ENCODE measurements around the gene CRY2. TPM values are rescaled to one million over a fixed set of nuclear protein-coding genes. Genes with fewer than 3 reads are reported as not detected.

Gene CRY2
- polyA plus RNA-seq, 1 donor (not counting 4 experiments of a cell fraction or from before 2014, with no cell fraction given), result 7.9 TPM

DNA sequence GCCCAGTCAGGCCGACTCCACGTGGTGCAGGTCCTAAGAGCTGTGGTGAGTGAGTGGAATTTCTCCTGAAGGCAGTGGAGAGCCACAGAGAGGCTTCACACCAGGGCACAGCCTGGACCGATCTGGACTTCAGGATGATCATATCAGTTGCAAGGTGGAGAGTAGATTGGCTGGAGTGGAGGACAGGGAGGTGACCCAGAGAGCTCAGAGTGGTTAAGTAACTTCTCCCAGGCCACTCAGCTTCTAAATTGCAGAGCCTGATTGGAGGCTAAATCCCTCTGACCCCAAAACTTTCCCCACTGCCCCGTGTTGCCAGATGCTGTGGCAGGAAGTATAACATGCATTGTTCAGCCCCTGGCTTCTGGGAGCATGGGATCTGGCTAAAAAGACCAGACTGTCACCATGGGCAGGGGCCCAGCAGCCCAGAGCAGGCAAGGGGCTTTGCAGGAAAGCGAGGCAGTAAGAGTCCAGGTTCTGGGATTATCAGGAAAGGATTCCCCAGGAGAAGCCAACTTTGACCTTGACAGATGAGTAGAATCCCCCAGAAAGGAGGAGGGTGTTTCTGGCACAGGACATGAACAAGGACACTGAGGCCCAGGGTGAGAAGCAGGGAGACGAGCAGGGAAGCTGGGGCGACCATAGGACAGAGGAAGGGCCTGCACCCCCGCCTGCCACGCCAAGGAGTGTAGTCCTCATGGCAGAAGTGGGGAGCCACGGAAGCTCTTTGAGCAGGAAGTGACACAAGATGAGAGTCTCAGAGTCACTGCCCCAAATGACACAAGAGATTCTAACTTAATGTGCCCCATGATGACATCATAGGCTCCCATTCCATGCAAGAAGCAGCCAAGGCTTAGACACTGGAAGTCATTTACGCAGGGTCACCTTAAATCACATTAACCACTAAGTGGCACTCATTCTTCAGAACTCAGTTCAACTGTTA lies 37.5 kb upstream of the CRY2 start:
- TF ChIP-seq, protein P1, sequence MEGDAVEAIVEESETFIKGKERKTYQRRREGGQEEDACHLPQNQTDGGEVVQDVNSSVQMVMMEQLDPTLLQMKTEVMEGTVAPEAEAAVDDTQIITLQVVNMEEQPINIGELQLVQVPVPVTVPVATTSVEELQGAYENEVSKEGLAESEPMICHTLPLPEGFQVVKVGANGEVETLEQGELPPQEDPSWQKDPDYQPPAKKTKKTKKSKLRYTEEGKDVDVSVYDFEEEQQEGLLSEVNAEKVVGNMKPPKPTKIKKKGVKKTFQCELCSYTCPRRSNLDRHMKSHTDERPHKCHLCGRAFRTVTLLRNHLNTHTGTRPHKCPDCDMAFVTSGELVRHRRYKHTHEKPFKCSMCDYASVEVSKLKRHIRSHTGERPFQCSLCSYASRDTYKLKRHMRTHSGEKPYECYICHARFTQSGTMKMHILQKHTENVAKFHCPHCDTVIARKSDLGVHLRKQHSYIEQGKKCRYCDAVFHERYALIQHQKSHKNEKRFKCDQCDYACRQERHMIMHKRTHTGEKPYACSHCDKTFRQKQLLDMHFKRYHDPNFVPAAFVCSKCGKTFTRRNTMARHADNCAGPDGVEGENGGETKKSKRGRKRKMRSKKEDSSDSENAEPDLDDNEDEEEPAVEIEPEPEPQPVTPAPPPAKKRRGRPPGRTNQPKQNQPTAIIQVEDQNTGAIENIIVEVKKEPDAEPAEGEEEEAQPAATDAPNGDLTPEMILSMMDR (optimal IDR thresholded peaks at IDR 0.05 in 1 of 3, IDR thresholded peaks at IDR 0.05 in 1 of 3, conservative IDR thresholded peaks at IDR 0.05 in 1 of 3; ENCODE audit: extremely low read depth in 1 of 3, insufficient read depth in 2 of 3, low read length in 3 of 3), result no peak
- TF ChIP-seq EZH2 (IDR thresholded peaks at IDR 0.05; ENCODE audit: low read length), result no peak
- H3K36me3 ChIP-seq (ENCODE audit: control insufficient read depth in 2 of 2, extremely low read depth in 1 of 2, insufficient read depth in 2 of 2, low read length in 2 of 2), result peaks cover 17 to 18% of the 10 kb centered on the region in 2 experiments
- H4K20me1 ChIP-seq (ENCODE audit: control insufficient read depth, extremely low read depth, insufficient read depth, low read length), result peaks cover 4% of the 10 kb centered on the region
- dilution Hi-C loops (cut with MboI; ENCODE audit: extremely low pct_ligation_motif_present, low sequenced_read_pairs), result no loop called here
- H3K9ac ChIP-seq (ENCODE audit: control insufficient read depth, extremely low read depth, insufficient read depth, low read length), result no peak overlapping the region
- H3K79me2 ChIP-seq (ENCODE audit: control insufficient read depth, insufficient read depth, low read length), result peaks cover 27% of the 10 kb centered on the region
- H2AFZ ChIP-seq (ENCODE audit: control insufficient read depth, low read length), result no peak overlapping the region
- no peak overlapping the region for H3K27ac ChIP-seq (ENCODE audit: control insufficient read depth, insufficient read depth, low read length)
- no peak overlapping the region for H3K4me3 ChIP-seq (ENCODE audit: control insufficient read depth in 2 of 3, extremely low read depth in 1 of 3, insufficient read depth in 2 of 3, low read depth in 1 of 3, low read length in 3 of 3)
- DNase-seq (ENCODE audit: low read depth, low spot score), result no peak
- FAIRE-seq, result no peak
- H3K27me3 ChIP-seq (ENCODE audit: control insufficient read depth, extremely low read depth, insufficient read depth, low read length), result no peaks in the 10 kb centered on the region
- H3K9me1 ChIP-seq (ENCODE audit: control insufficient read depth, extremely low read depth, insufficient read depth, low read length), result peaks cover 2% of the 10 kb centered on the region
- no peaks in the 10 kb centered on the region for H3K9me3 ChIP-seq (ENCODE audit: control insufficient read depth, low read depth, low read length)
- H3K4me2 ChIP-seq (ENCODE audit: control insufficient read depth, extremely low read depth, insufficient read depth, low read depth, low read length), result no peak overlapping the region
- peaks cover 24% of the 10 kb centered on the region for H3K4me1 ChIP-seq (ENCODE audit: control insufficient read depth, extremely low read depth, insufficient read depth, low read length)

GRCh38 chr11:45810431-45811108 lies 36.7 kb upstream of the CRY2 start:
- peaks cover 4% of the 10 kb centered on the region for H4K20me1 ChIP-seq (ENCODE audit: control insufficient read depth, extremely low read depth, insufficient read depth, low read length)
- no peak overlapping the region for H2AFZ ChIP-seq (ENCODE audit: control insufficient read depth, low read length)
- TF ChIP-seq, protein P1 (optimal IDR thresholded peaks at IDR 0.05 in 1 of 3, IDR thresholded peaks at IDR 0.05 in 1 of 3, conservative IDR thresholded peaks at IDR 0.05 in 1 of 3; ENCODE audit: extremely low read depth in 1 of 3, insufficient read depth in 2 of 3, low read length in 3 of 3), result no peak
- no peak for TF ChIP-seq EZH2 (IDR thresholded peaks at IDR 0.05; ENCODE audit: low read length)
- H3K9ac ChIP-seq (ENCODE audit: control insufficient read depth, extremely low read depth, insufficient read depth, low read length), result no peak overlapping the region
- dilution Hi-C loops (cut with MboI; ENCODE audit: extremely low pct_ligation_motif_present, low sequenced_read_pairs), result no loop called here
- H3K79me2 ChIP-seq (ENCODE audit: control insufficient read depth, insufficient read depth, low read length), result peaks cover 23% of the 10 kb centered on the region
- H3K9me3 ChIP-seq (ENCODE audit: control insufficient read depth, low read depth, low read length), result no peaks in the 10 kb centered on the region
- no peak overlapping the region for H3K27ac ChIP-seq (ENCODE audit: control insufficient read depth, insufficient read depth, low read length)
- H3K27me3 ChIP-seq (ENCODE audit: control insufficient read depth, extremely low read depth, insufficient read depth, low read length), result no peaks in the 10 kb centered on the region
- H3K4me2 ChIP-seq (ENCODE audit: control insufficient read depth, extremely low read depth, insufficient read depth, low read depth, low read length), result no peak overlapping the region
- peaks cover 22% of the 10 kb centered on the region for H3K4me1 ChIP-seq (ENCODE audit: control insufficient read depth, extremely low read depth, insufficient read depth, low read length)
- DNase-seq (ENCODE audit: low read depth, low spot score) (no peak), FAIRE-seq (no peak)
- H3K9me1 ChIP-seq (ENCODE audit: control insufficient read depth, extremely low read depth, insufficient read depth, low read length), result peaks cover 2% of the 10 kb centered on the region
- peaks cover 17 to 18% of the 10 kb centered on the region in 2 experiments for H3K36me3 ChIP-seq (ENCODE audit: control insufficient read depth in 2 of 2, extremely low read depth in 1 of 2, insufficient read depth in 2 of 2, low read length in 2 of 2)
- no peak overlapping the region for H3K4me3 ChIP-seq (ENCODE audit: control insufficient read depth in 2 of 3, extremely low read depth in 1 of 3, insufficient read depth in 2 of 3, low read depth in 1 of 3, low read length in 3 of 3)
